Neutrophil (primary cell): ENCODE results near the gene GPR143.

Experiments
- H3K27ac ChIP-seq: fragments of 200-600 bp; sonication (generic); 2 replicates; pipeline ENCODE4 v1.5.1; 2016; ENCODE audit warnings: mild to moderate bottlenecking, moderate library complexity
- H3K27me3 ChIP-seq: fragments of 200-600 bp; sonication (generic); 2 replicates; pipeline ENCODE4 v1.6.0; 2016; ENCODE audit warnings: mild to moderate bottlenecking
- H3K36me3 ChIP-seq: fragments of 200-600 bp; sonication (generic); 2 replicates; pipeline ENCODE4 v1.5.1; 2017
- H3K4me1 ChIP-seq, 2 experiments: fragments of 200-600 bp in 1 of 2; sonication (generic) in 1 of 2; 1 replicate in 1 of 2; 2 replicates in 1 of 2; pipeline versions ENCODE4 v1.5.1 to v1.6.1; 2013 to 2016; ENCODE audit warnings: low read depth in 1 of 2, low read length in 1 of 2, mild to moderate bottlenecking in 1 of 2, moderate library complexity in 1 of 2; ENCODE audit not compliant: control insufficient read depth in 1 of 2, insufficient read depth in 1 of 2
- H3K4me3 ChIP-seq, 2 experiments: fragments of 200-600 bp in 1 of 2; sonication (generic) in 1 of 2; 1 replicate in 1 of 2; 2 replicates in 1 of 2; pipeline ENCODE4 v1.5.1; 2013 to 2016; ENCODE audit warnings: low read depth in 1 of 2, low read length in 1 of 2, mild to moderate bottlenecking in 1 of 2, moderate library complexity in 1 of 2
- H3K9me3 ChIP-seq: fragments of 200-600 bp; sonication (generic); 2 replicates; pipeline ENCODE4 v1.5.1; 2016
- CTCF ChIP-seq: fragments of 200-600 bp; sonication (generic); IDR thresholded peaks from 2 replicates; pipeline ENCODE4 v1.5.1; 2016; ENCODE audit warnings: antibody characterized with exemption

The GPR143 gene

GRCh38 chrX:9707306-9708033 is 58.2 kb downstream of the GPR143 start:
- no peak for TF ChIP-seq CTCF
- Histone ChIP-seq H3K36me3 (peaks cover 48% of the 10 kb centered on the region), H3K4me3 (no peak overlapping the region), H3K4me1 (peaks cover 0 to 2% of the 10 kb centered on the region in 2 experiments), H3K27ac (no peak overlapping the region), H3K9me3 (no peaks in the 10 kb centered on the region), H3K27me3 (no peaks in the 10 kb centered on the region)

- no peak for TF ChIP-seq CTCF
- Histone ChIP-seq H3K27ac (no peak overlapping the region), H3K27me3 (no peaks in the 10 kb centered on the region), H3K9me3 (no peaks in the 10 kb centered on the region), H3K4me3 (no peak overlapping the region), H3K36me3 (peaks cover 40% of the 10 kb centered on the region), H3K4me1 (peaks cover 0 to 2% of the 10 kb centered on the region in 2 experiments)
Observed at GRCh38 chrX:9706421-9706820, 59.2 kb downstream of the GPR143 start.

GRCh38 chrX:9704876-9705465 is 60.7 kb downstream of the GPR143 start:
- Histone ChIP-seq H3K36me3 (peaks cover 36% of the 10 kb centered on the region), H3K27ac (no peak overlapping the region), H3K4me1 (peaks cover 0 to 2% of the 10 kb centered on the region in 2 experiments), H3K27me3 (no peaks in the 10 kb centered on the region), H3K4me3 (no peak overlapping the region), H3K9me3 (no peaks in the 10 kb centered on the region)
- TF ChIP-seq CTCF: no peak

- Histone ChIP-seq H3K4me1 (no peaks in the 10 kb centered on the region), H3K9me3 (no peaks in the 10 kb centered on the region), H3K27ac (no peak overlapping the region)
Observed at GRCh38 chrX:9703406-9703805, 62.2 kb downstream of the GPR143 start.

GRCh38 chrX:9701790-9702189 is 63.9 kb downstream of the GPR143 start:
- H3K27me3 ChIP-seq: no peaks in the 10 kb centered on the region
- no peaks in the 10 kb centered on the region for H3K4me1 ChIP-seq
- no peaks in the 10 kb centered on the region for H3K9me3 ChIP-seq
- no peak overlapping the region for H3K4me3 ChIP-seq
- no peak overlapping the region for H3K27ac ChIP-seq
- H3K36me3 ChIP-seq: peaks cover 45% of the 10 kb centered on the region
- TF ChIP-seq CTCF: no peak

More at GRCh38 chrX:9703406-9703805, 62.2 kb downstream of the GPR143 start:
- Histone ChIP-seq H3K36me3 (peaks cover 35% of the 10 kb centered on the region), H3K27me3 (no peaks in the 10 kb centered on the region), H3K4me3 (no peak overlapping the region)
- no peak for TF ChIP-seq CTCF
